HG03066 (cell line): ENCODE results near the gene CDH4.

ENCODE experiments used
- ATAC-seq: cut with Tn5 transposase; IDR thresholded peaks from one replicate; pipeline ENCODE4 v1.9.1; 2021; ENCODE audit warnings: low read depth; ENCODE audit not compliant: unreplicated experiment

The CDH4 gene

DNA sequence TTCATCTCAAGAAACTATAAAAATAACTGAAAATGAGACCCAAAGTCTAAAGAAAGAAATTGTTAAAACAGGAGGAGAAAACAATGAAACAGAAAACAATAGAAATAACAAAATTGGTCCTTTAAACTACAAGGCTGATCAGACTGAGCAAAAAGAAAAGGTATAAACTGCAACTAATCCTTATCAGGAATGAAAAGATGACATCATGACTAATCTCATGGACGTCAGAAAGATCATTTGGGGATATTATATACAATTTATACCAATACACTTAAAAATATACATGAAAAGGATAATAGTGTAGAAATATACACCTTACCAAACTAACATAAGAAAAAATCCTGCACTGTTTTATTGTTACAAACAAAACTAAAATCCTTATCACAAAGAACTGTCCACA, 498.0 kb downstream of the CDH4 start:
- no peak for ATAC-seq

DNA sequence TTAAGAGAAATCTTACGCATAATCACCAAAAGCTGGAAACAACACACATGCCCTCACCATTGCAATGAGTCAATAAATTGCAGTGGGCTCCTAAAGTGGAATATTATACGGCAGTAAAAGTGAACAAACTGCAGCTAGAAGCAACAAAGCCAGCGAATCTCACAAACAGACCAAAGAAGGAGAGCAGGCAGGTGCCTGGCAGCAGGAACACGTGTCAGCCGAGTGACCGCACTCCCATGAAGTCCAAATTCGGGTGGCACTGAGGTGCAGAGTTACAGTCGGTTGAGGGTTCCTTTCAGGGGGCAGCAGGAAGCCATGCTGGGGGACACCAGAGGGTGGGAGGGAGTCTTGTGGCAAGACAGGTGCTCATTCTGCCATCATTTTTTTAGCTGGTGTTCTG, 500.5 kb downstream of the CDH4 start:
- no peak for ATAC-seq

DNA sequence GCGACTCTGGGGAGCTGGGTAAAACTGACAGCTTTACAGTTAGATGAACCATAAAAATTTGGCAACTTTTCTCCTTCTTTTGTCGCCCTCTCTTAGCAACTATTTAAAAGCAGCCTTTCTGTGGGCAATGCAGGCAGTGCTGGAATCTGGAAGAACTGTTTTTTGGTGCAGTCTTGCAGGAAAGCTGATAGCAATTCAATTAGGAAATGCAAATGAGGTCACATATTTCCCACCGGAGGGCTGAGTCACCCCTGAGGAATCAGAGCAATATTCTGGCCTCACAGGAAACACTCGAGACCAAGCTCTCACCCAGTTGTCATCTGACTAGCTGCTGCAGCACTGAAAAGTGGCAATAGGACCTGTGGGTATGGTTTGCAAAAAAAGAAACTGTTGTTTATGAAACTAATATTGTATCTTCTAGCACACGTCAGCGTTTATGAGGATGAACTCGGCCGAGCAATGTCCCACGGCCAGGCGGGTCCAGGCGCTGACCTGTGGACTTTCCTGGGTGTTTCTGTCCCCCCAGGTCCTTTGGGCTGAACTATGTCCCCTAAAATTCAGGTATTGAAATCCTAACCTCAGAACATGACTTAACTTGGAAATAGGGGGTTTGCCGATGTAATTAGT, 501.4 kb downstream of the CDH4 start:
- ATAC-seq, result no peak

DNA sequence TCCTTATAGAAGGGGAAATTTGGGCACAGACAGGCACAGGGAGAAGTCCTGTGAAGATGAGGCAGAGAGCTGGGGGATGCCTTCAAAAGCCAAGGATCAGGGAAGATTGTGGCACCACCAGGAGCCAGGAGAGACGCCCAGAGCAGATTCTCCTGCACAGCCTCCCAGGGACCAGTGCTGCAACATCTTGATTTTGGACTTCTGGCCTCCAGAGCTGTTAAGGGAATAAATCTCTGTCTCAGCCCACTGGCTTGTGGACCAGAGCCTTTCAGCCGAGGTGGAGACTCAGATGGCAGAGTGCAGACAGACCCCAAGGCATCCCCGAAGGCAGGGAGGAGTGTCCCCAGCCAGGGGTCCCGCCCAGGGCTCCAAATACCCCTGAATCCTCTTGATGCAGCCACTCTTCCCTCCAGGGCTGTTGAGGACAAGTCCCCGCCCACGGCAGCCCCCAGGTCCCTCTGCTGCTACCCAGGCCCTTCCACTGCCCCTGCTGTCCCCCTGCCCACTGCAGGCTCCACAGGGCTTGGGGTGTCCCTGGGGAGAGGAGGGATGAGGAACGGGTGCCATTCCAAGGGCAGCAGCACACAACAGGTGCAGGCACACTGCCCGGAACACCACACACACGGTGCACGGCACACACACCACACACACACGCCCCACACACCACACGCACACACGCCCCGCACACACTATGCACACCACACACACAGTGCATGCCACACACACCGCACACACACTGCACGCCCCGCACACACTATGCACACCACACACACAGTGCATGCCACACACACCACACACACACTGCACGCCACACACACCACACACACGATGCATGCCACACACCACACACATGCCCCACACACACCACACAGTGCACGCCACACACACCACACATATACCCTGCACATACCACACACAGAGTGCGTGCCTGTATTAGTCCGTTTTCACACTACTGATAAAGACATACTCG, 502.2 kb downstream of the CDH4 start:
- no peak for ATAC-seq

DNA sequence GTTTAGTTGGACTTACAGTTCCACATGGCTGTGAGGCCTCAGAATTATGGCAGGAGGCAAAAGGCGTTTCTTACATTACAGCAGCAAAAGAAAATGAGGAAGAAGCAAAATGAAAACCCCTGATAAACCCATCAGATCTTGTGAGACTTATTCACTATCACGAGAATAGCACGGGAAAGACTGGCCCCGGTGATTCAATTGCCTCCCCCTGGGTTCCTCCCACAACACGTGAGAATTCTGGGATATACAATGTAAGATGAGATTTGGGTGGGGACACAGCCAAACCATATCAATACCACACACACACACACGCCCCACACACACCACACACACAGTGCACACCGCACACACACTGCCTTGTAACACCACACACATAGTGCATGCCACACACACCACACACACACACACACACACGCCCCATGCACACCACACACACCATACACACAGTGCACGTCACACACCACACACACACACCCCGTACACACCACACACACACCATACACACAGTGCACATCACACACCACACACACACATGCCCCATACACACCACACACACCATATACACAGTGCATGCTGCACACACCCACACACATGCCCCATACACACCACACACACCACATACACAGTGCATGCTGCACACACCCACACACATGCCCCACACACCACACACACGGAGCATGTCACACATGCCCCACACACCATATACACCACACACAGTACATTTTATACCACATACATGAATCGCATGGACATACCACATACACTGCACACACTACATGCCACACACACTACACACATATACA, 503.1 kb downstream of the CDH4 start:
- ATAC-seq, result no peak

DNA sequence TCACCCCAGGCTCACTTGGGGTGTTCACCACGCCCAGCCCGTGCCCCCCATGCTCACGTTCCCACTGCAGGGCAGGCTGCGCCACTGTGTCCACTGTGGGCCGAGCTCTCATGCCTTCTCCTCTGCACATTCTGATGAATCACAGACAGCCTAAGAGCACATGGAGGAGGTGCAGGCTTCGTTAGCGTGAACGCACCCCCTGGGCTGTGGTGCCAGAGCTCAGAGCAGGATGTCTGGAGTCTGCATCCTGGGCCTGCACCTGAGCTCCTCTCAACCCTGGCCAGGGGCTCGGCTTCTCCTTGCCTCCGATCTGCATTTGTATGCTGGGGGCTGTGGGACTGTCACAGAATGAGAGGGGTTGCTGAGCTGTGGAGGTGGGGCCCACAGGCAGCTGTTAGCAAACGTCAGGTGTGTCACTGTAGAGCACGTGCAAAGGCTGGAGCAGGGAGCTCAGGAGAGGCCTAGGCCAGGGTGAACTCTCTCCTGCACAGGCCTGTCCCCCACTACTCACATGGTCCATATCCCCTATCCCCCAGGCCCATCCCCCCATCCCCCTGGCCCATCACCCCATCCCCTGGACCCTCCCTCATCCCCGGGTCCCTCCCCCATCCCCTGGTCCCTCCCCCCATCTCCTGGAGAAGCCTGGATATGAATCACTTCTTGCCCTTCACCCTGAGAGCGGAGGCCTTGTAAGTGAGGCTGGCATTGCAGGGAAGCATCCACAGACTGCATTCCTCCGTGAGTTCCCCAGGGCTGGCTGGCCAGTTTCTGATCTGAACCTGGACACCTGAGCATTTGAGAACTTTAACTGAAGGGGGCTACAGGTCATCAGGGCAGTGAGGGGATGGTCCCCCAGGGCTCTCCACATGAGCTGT, 504.1 kb downstream of the CDH4 start:
- ATAC-seq, result no peak

DNA sequence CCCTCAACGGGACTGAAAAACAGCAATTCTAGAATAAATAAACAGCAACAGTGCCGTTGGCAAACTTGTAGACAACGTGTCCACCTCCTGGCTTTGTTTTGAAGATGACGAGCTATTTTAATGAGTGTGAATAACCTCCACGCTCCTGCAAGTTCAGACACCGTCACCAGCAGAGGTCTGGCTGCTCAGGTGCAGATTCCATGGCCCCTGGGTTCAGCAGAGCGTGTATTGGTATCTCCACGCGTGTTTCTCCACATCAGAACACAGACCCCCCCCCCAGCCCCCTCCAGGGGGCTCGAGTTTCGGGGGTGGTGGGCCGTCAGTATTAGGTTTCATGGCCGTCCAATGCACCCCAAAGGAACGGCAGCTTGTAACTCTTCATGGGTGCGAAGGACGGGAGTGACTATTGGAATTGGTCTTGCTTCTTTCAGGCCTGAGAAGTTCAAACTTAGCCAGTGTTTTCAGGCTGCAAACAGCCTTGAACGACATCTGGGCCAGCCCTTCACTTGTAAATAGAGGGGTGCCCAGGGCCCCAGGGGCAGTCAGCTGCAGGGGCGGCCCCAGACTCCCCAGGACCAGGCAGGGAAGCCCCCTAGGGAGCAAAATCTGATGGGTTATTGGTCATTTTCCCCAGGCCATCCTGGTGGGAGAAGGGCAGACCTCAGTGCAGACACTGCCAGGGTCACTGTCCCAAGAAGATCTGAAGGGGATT, 505.1 kb downstream of the CDH4 start:
- no peak for ATAC-seq

DNA sequence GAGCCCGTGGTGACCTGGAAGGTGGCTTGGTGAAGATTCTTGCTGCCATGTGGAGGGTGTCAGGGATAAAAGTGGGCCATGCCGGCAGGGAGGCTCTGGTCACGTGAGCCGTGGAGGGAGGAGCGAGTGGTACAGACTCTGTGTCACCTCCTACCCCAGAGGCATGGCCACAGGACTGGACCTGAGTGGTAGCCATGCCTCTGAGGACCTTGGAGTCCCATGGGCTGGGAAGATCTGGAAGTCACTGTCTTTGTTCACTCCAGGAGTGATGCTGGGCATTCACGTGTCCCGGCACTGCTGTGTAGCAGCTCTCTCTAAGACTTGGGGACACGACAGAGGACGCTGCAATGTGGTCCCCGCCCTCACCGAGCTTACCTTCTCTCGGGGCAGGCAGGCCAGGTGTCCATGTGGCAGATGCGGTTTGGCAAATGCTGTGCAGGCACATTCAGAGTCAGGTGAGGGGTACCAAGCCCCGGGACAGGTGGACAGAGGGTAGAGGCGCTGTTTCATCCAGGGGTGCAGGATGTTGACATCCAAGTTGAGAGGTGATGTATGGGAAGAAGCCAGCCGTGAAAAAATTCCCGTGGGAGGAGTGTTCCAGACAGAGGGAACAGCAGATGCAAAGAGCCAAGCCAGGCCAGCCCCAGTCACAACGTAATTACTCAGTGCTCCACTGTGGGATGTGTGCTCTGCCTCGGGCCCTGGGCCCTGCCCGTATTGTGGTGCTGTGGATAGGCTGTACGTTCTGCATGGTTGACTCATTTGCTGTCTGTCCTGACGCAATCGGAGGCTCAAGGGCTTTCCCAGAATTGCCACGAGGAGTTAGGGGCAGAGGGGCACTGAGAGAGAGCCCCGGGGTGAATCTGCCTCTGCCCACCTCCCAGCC, 505.9 kb downstream of the CDH4 start:
- ATAC-seq, result no peak

DNA sequence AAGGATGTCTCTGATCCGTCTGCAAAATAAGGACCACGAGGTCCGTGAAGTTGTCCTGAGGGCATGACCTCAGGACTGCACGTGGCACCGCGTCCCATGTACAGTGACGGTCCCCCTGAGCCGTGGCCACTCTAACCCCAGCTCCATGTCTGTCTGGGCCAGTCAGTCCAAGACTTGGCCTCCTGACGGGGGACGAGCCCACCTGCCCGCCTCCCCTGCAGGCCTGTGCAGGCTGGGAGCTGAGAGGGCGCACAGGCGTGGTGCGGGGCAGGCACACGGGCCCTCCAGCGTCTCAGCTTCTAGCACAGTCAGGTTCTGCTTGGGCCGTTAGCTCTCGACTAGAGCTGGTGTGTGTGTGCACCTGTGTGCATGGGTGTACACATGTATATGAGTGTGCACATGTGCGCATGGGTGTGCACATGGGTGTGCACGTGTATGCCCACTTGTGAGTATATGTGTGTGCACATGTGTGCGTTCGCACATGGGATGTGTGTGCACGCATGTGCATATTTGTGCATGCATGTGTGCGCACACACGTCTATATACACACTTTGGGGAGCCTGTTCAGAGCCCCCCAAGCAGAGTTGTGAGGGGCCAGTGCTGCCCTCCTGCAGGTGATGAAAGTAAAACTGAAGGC, 506.6 kb downstream of the CDH4 start:
- ATAC-seq, result no peak

DNA sequence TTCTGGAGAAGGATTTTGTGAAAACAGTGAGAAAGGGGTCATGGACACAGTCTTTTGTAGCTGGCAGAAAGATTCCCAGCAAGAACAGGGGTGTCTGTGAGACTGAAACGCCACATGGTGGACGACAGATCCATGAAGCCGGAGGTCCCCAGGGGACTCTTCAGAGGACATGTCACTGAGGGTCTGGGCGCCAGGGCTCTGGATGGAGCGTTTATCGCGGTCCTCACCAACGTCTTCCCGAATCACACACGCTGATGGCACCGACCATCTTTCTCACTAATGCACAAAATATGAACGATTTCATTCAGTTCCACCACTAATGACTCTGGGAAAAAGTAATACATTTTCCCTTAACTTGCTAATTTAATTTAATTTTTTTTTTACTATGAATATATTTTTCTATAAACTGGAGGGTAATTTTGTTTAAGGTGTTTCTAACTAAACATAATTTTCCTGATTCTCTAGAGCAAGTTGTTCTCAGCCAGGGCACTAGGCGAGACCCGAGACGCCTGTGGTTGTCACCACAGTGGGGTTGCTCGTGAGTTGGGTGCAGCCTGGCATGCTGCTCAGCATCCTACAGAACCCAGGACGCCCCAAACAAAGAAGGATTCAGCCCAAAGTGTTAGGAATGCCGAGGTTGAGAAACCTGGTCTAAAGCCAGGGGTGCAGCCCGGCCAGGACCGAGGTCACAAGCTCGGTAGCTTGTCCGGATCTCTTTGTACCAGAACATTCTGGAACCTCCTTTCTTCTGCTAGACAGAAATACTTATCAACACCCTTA, 507.4 kb downstream of the CDH4 start:
- ATAC-seq, result no peak

DNA sequence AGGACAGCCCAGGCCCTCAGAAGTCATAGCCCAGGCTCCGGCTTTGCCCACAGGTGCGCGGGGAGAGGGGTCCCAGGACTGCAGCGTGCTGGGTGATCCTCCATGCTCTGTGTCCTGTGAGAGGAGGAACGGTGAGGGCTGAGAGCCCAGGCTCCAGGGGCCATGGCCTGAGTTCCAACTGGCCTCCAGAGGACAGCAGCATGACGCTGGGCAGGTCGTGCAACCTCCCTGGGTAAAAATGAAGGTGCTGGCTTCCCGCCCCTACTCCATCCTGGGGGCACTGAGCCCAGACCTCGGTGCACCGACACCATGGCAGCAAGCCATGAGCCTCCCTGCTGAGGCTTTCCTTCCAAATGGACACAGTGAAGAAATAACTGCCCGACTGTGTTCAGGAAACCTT, 508.3 kb downstream of the CDH4 start:
- no peak for ATAC-seq

DNA sequence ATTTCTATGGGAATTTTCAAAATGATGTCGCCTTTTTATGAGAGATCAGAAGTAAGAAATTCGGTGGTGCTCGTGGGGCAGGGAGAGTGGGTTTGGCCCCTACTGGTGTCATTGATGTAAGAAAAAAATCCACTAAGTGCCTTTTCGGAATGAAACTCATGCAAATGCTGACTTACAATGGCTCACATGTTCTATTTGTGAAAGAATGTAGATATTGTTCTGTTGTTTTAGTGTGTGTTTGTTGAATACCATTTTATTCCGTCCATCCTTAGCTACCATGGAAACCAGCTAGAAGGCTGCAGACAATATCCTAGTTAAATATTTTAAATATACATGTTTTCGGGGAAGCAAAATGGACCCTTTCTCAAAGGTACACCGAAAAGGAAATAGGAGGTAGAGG, 508.7 kb downstream of the CDH4 start:
- no peak for ATAC-seq

DNA sequence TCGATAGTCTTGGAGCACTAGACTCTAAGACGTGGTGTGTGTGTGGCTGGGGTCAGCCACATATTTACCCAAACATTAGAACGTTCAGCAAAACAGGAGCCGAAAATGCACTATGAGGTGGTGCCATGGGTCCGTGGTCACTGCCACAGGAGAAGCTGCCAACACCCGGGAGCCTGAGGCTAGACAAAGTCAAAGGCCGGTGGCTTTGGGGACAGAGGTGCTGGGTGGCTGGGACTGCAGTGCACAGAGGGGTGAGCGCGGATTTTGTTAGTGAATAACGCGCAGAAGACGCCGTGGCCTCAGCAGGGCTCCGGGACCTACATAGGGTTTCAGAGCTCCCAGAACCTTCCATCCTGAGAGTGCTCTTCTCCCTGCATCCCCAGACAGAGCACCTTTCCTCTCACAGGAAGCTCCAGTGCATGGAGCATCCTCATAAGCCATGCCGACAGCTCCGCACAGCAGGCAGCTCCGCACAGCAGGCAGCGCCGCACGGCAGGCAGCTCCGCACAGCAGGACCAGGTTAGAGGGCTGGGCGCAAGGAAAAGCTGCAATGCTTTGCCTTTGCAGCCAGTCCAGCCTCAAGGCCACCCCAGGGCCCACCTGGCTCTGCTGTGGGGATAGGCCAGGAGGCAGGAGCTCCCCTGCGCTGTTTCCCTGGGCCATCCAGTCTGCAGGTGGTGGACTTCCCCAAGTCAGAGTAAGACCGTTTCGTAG, 509.5 kb downstream of the CDH4 start:
- no peak for ATAC-seq

DNA sequence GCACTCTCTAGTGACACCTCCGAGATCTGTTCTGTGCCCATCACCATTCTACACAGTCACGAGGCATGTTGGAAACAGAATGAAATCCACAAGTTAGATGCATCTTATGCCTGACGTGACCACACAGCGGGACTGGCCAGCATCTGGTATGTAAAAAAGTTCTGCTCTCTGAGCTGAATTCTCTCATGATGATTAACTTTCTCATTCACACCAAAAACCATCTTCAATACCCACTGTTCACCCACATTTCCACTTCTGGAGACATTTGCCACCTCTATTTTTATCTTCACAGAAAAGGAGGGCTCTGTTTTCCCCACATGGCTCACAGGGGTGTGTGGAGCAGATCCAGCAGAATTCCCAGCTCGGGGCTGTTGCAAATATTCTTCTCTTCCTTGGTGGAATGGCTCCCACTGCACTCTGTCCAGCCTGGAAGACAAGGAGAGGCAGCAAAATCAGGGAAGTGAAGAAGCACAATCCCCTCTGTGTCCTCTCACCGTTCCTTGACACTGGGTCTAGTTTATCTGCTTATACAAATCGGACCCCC, 510.2 kb downstream of the CDH4 start:
- no peak for ATAC-seq

DNA sequence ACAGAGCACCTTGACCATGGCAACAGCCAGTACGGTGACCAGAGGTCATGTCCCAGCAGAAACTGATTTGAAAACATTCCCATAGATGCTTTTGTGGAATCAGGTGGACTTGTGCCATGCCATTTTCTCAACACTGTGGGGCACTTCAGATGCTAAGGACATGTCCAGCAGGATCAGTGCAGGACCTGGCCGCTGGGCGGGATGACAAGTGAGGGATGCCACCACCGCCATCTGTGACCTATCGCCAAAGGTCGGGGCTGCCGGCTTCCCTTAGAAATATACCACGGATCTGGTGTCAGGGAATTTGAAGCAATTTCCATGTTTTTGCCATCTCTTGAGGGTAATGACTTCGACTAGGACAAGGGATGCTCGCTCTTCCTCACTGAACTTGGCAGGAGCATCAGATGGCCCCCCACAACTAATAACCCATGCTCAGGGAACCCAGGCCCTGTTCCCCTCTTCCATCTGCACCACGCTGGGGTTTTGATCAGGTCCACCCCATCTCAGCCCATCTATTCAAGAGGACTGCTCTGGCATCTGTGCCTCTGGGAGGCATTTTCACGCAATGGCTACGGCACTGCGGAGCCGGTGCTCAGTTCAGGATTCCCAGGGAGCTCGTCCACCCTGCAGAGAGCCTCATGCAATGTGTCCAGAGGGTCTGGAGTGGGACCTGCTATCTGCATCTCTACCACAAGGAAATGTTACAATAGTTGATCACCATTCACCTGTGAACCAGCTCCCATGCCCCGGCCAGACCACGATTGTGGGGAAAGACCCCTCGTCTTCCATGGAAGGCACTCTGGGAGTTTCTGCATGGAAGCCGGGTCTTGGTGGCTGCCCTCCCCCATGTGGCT, 511.1 kb downstream of the CDH4 start:
- ATAC-seq, result no peak
